ENCODE measurements around the gene FGF5.

- TF ChIP-seq CTCF (IDR thresholded peaks at IDR 0.05 in 2 of 3, conservative IDR thresholded peaks at IDR 0.05 in 1 of 3; ENCODE audit: borderline replicate concordance in 1 of 3, insufficient read depth in 1 of 3, low read depth in 2 of 3, low read length in 2 of 3) (no peak), ZFX (IDR thresholded peaks at IDR 0.05) (no peak), POLR2A (IDR thresholded peaks at IDR 0.05; ENCODE audit: borderline replicate concordance, extremely low read depth, insufficient read depth, insufficient read length) (no peak)
These were observed 45.8 kb upstream of the FGF5 start for GRCh38 chr4:80220711-80221110.
